ENCODE measurements around the gene ZNF727.
"Not testable (repeated sequence)": the region's sequence is repeated elsewhere in the genome, so short reads cannot be mapped to it uniquely, and the experiment has no call there.

ZNF727 gene

GRCh38 chr7:64045301-64046040 lies at the start of gene ZNF727:
Gene ZNF727, plus strand, starts transcription at chr7:64045434. Its CDS starts 188 bp downstream, at chr7:64045622.
- DNase-seq: peak; percentile 0

- no peak for DNase-seq
These were observed 46.7 kb upstream of the ZNF727 start, which contains the start of gene ZNF722 for GRCh38 chr7:63998549-63998948. Gene ZNF722, plus strand, starts transcription at chr7:63998849. Its CDS starts 113 bp downstream, at chr7:63998962.

GRCh38 chr7:64015496-64015895 lies 29.7 kb upstream of the ZNF727 start:
- not testable (repeated sequence) for DNase-seq

- DNase-seq: no peak
These were observed 9.8 kb upstream of the ZNF727 start for GRCh38 chr7:64035388-64035787.

GRCh38 chr7:64037095-64037494 lies 8.1 kb upstream of the ZNF727 start:
- no peak for DNase-seq

- DNase-seq: no peak
These were observed 781 bp downstream of the ZNF727 start for GRCh38 chr7:64046041-64046389.

GRCh38 chr7:64077837-64078698 lies 32.8 kb downstream of the ZNF727 start:
- DNase-seq: not testable (repeated sequence)

GRCh38 chr7:64078699-64078994 lies 33.4 kb downstream of the ZNF727 start:
- no peak for DNase-seq

- DNase-seq: no peak
These were observed 42.3 kb downstream of the ZNF727 start for GRCh38 chr7:64087501-64087900.

- DNase-seq: not testable (repeated sequence)
These were observed 43.6 kb downstream of the ZNF727 start for GRCh38 chr7:64088863-64089262.
